Measurements from ENCODE around the gene ARID5B. TPM values are rescaled to one million over a fixed set of nuclear protein-coding genes. Genes with fewer than 3 reads are reported as not detected.

ARID5B gene
- total and polyA plus RNA-seq, 2 of the 4 experiments (the other 2 are of a cell fraction), result 41.0 to 125 TPM

GRCh38 chr10:62025134-62025794 is 123.8 kb downstream of the ARID5B start:
- Histone ChIP-seq H3K27me3 (ENCODE audit: control insufficient read depth, insufficient read depth, low read length) (no peaks in the 10 kb centered on the region), H3K79me1 (ENCODE audit: low read depth in 1 of 2, low read length in 2 of 2) (peaks cover 49 to 85% of the 10 kb centered on the region in 2 experiments), H3K9me3 (ENCODE audit: control insufficient read depth, insufficient read depth, low read length) (no peaks in the 10 kb centered on the region; the same call in 1 of the 2 replicates), H3K56ac (ENCODE audit: extremely low read depth, insufficient read depth, low read length) (no peak overlapping the region), H2BK5ac (ENCODE audit: low read depth, low read length, poor library complexity, severe bottlenecking) (peak overlapping the region; percentile 42), H3K36me3 (ENCODE audit: control insufficient read depth, insufficient read depth, low read length) (peaks cover 11% of the 10 kb centered on the region; the same call in 1 of the 2 replicates), H3K18ac (ENCODE audit: low read depth, low read length) (no peak overlapping the region), H2BK15ac (ENCODE audit: low read depth, low read length) (no peak overlapping the region), H2AFZ (replicated peaks; ENCODE audit: low read length, poor library complexity) (no peak overlapping the region), H3K27ac (ENCODE audit: insufficient read depth, low read length) (no peak overlapping the region), H3K4me1 (ENCODE audit: control insufficient read depth, insufficient read depth, low read length) (peaks cover 28% of the 10 kb centered on the region), H4K91ac (ENCODE audit: insufficient read depth, low read depth, low read length) (peak overlapping the region; percentile 60), H2BK120ac (ENCODE audit: low read depth, low read length) (peak overlapping the region; percentile 42; the same call in 1 of the 2 replicates), H3K14ac (replicated peaks; ENCODE audit: low read depth, low read length) (peak overlapping the region; percentile 37; the same call in 1 of the 2 replicates), H4K5ac (ENCODE audit: low read depth, low read length) (peak overlapping the region; percentile 39; the same call in 1 of the 2 replicates), H3K4me3 (ENCODE audit: insufficient read depth, low read depth, low read length) (no peak overlapping the region), H4K8ac (ENCODE audit: low read depth in 2 of 2, low read length in 2 of 2) (no peak overlapping the region), H3K4me2 (ENCODE audit: low read depth, low read length) (no peak overlapping the region), H3K9me1 (ENCODE audit: insufficient read depth, low read length) (peaks cover 14% of the 10 kb centered on the region), H4K20me1 (ENCODE audit: insufficient read depth, low read length) (peaks cover 5% of the 10 kb centered on the region; the same call in 1 of the 2 replicates), H2AK9ac (replicated peaks; ENCODE audit: low read depth, low read length, poor library complexity) (no peak overlapping the region), H3K23ac (ENCODE audit: low read depth, low read length) (peak overlapping the region; percentile 73; the same call in 1 of the 2 replicates), H3K4ac (ENCODE audit: low read depth, low read length) (peak overlapping the region; percentile 72), H2AK5ac (ENCODE audit: low read depth, low read length) (0 out of 2 replicates have a peak overlapping the region, but pooled peaks have one; percentile 57), H2BK20ac (ENCODE audit: low read depth, low read length) (no peak overlapping the region), H3K9ac (ENCODE audit: low read depth, low read length) (no peak overlapping the region)
- POLR2A ChIA-PET (ENCODE audit: unreplicated experiment), result no interaction called here
- DNase-seq (no peak), ATAC-seq (ENCODE audit: low read depth) (no peak)
- intact Hi-C loops (cut with micrococcal nuclease) (no loop called here), dilution Hi-C loops (cut with HindIII; ENCODE audit: low sequenced_read_pairs, unreplicated experiment) (no loop called here), in situ Hi-C loops (cut with MboI; ENCODE audit: low sequenced_read_pairs) (loop anchor here (25.0 kb wide), 3 partner anchors 562 to 1213 kb away; partner anchors contain the start of genes ADO and EGR2)
- TF ChIP-seq CTCF (conservative IDR thresholded peaks at IDR 0.05; ENCODE audit: low read depth, low read length), result no peak
- TF ChIP-seq MAFK (IDR thresholded peaks at IDR 0.05; ENCODE audit: low read depth, low read length), result no peak
- no peak for TF ChIP-seq ELK1 (IDR thresholded peaks at IDR 0.05; ENCODE audit: borderline replicate concordance, low read depth, low read length)
- TF ChIP-seq SMC3 (IDR thresholded peaks at IDR 0.05; ENCODE audit: low read depth, low read length), result no peak
- TF ChIP-seq BHLHE40 (IDR thresholded peaks at IDR 0.05; ENCODE audit: low read depth, low read length), result no peak
- no peak for TF ChIP-seq RAD21 (IDR thresholded peaks at IDR 0.05; ENCODE audit: low read length)
- TF ChIP-seq FOS (IDR thresholded peaks at IDR 0.05; ENCODE audit: low read depth, low read length), result no peak
- no peak for TF ChIP-seq MAZ (IDR thresholded peaks at IDR 0.05; ENCODE audit: borderline replicate concordance, low read depth, low read length)
- TF ChIP-seq CEBPB (IDR thresholded peaks at IDR 0.05; ENCODE audit: low read depth, low read length), result no peak
- TF ChIP-seq USF2 (IDR thresholded peaks at IDR 0.05; ENCODE audit: low read depth, low read length), result no peak
- TF ChIP-seq CHD1 (IDR thresholded peaks at IDR 0.05; ENCODE audit: low read depth, low read length), result no peak
- no peak for TF ChIP-seq RCOR1 (IDR thresholded peaks at IDR 0.05; ENCODE audit: insufficient replicate concordance, low read length)
- no peak for TF ChIP-seq NFE2L2 (IDR thresholded peaks at IDR 0.05; ENCODE audit: low read depth, low read length)
- TF ChIP-seq MXI1 (IDR thresholded peaks at IDR 0.05; ENCODE audit: borderline replicate concordance, low read depth, low read length), result no peak
- no TSS peak for BruUV-seq (replicated peaks)
- CTCF ChIA-PET, result interaction anchor here (0.6 to 1.0 kb wide), 3 partner anchors 13 to 218 kb away, joined by 3 to 5 read pairs (median 3); no protein-coding TSS in a partner anchor
- WGBS, 2 experiments (ENCODE audit: extremely low coverage in 2 of 2, insufficient read length in 1 of 2), result no CpG with 5 or more reads among the region's 4 CpGs
